ENCODE measurements around the gene NADSYN1. TPM values are rescaled to one million over a fixed set of nuclear protein-coding genes. Genes with fewer than 3 reads are reported as not detected.

Gene NADSYN1
- total RNA-seq, 2 experiments from 2014 or later: 70.9 to 122 TPM

DNA sequence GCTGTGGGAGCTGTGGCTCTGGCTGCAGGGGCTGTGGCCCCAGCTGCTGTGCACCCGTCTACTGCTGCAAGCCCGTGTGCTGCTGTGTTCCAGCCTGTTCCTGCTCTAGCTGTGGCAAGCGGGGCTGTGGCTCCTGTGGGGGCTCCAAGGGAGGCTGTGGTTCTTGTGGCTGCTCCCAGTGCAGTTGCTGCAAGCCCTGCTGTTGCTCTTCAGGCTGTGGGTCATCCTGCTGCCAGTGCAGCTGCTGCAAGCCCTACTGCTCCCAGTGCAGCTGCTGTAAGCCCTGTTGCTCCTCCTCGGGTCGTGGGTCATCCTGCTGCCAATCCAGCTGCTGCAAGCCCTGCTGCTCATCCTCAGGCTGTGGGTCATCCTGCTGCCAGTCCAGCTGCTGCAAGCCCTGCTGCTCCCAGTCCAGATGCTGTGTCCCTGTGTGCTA, 95.7 kb downstream of the NADSYN1 start:
- no peaks in the 10 kb centered on the region for H4K20me1 ChIP-seq (ENCODE audit: insufficient read depth, low read length)
- CTCF ChIA-PET (ENCODE audit: unreplicated experiment): no interaction called here
- no peaks in the 10 kb centered on the region for H3K4me1 ChIP-seq (ENCODE audit: insufficient read depth, low read length, poor library complexity, severe bottlenecking)
- intact Hi-C loops (cut with micrococcal nuclease; ENCODE audit: unreplicated experiment): no loop called here
- DNase-seq (ENCODE audit: low spot score): no peak
- no peaks in the 10 kb centered on the region for H3K9me2 ChIP-seq (ENCODE audit: insufficient read depth, low read length)
- no peaks in the 10 kb centered on the region for H3K79me2 ChIP-seq (ENCODE audit: insufficient read depth, low read depth, low read length)
- BruUV-seq (replicated peaks): no TSS peak
- H2AFZ ChIP-seq (ENCODE audit: low read length): no peak overlapping the region
- no peak overlapping the region for H3K4me3 ChIP-seq (ENCODE audit: low read depth, low read length, poor library complexity, severe bottlenecking)
- no peak for TF ChIP-seq EZH2phosphoT487 (IDR thresholded peaks at IDR 0.05; ENCODE audit: borderline replicate concordance, low read depth, low read length)
- TF ChIP-seq, protein P1, sequence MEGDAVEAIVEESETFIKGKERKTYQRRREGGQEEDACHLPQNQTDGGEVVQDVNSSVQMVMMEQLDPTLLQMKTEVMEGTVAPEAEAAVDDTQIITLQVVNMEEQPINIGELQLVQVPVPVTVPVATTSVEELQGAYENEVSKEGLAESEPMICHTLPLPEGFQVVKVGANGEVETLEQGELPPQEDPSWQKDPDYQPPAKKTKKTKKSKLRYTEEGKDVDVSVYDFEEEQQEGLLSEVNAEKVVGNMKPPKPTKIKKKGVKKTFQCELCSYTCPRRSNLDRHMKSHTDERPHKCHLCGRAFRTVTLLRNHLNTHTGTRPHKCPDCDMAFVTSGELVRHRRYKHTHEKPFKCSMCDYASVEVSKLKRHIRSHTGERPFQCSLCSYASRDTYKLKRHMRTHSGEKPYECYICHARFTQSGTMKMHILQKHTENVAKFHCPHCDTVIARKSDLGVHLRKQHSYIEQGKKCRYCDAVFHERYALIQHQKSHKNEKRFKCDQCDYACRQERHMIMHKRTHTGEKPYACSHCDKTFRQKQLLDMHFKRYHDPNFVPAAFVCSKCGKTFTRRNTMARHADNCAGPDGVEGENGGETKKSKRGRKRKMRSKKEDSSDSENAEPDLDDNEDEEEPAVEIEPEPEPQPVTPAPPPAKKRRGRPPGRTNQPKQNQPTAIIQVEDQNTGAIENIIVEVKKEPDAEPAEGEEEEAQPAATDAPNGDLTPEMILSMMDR (conservative IDR thresholded peaks at IDR 0.05; ENCODE audit: low read length): no peak
- H3K9me3 ChIP-seq (ENCODE audit: low read length): no peaks in the 10 kb centered on the region
- H3K36me3 ChIP-seq (ENCODE audit: insufficient read depth, low read length): no peaks in the 10 kb centered on the region
- H3K27ac ChIP-seq (ENCODE audit: low read depth, low read length, poor library complexity, severe bottlenecking): no peak overlapping the region
- POLR2A ChIA-PET: no interaction called here
- no peak overlapping the region for H3K4me2 ChIP-seq (ENCODE audit: low read length)

Small RNA genes lying within 50 kb of the gene (microRNA-seq; reads per million reads assigned to microRNA genes)
- not detected for gene MIR6754 (ENCODE audit: borderline replicate concordance)

Small RNA genes lying within 50 kb of the gene (small RNA-seq; reads per million reads assigned to genes)
- not detected for gene MIR6754

Other genes with a start within 250 kb of the NADSYN1 start
- gene SHANK2, start 200.6 kb upstream of the NADSYN1 start, total RNA-seq (2014; rRNA removed; shearing (Covaris generic)): not detected in 2 replicates
- not detected in 2 replicates for gene SHANK2, start 200.6 kb upstream of the NADSYN1 start, total RNA-seq (2022)
- gene DHCR7, start 4.8 kb upstream of the NADSYN1 start, total RNA-seq (2014; rRNA removed; shearing (Covaris generic)): 25.8 and 33.4 TPM in 2 replicates
- 88.5 and 110 TPM in 2 replicates for gene DHCR7, start 4.8 kb upstream of the NADSYN1 start, total RNA-seq (2022)
- gene KRTAP5-7, start 74.1 kb downstream of the NADSYN1 start, total RNA-seq (2014; rRNA removed; shearing (Covaris generic)): not detected in 2 replicates
- not detected in 2 replicates for gene KRTAP5-7, start 74.1 kb downstream of the NADSYN1 start, total RNA-seq (2022)
- gene KRTAP5-8, start 84.8 kb downstream of the NADSYN1 start, total RNA-seq (2014; rRNA removed; shearing (Covaris generic)): not detected in 2 replicates
- not detected in 2 replicates for gene KRTAP5-8, start 84.8 kb downstream of the NADSYN1 start, total RNA-seq (2022)
- gene KRTAP5-9, start 95.2 kb downstream of the NADSYN1 start, total RNA-seq (2014; rRNA removed; shearing (Covaris generic)): not detected in 2 replicates
- gene KRTAP5-9, start 95.2 kb downstream of the NADSYN1 start, total RNA-seq (2022): not detected in 2 replicates
- gene KRTAP5-10, start 112.4 kb downstream of the NADSYN1 start, total RNA-seq (2014; rRNA removed; shearing (Covaris generic)): not detected in 2 replicates
- not detected in 2 replicates for gene KRTAP5-10, start 112.4 kb downstream of the NADSYN1 start, total RNA-seq (2022)
- not detected in 2 replicates for gene KRTAP5-11, start 129.7 kb downstream of the NADSYN1 start, total RNA-seq (2014; rRNA removed; shearing (Covaris generic))
- not detected in 2 replicates for gene KRTAP5-11, start 129.7 kb downstream of the NADSYN1 start, total RNA-seq (2022)